RPMI8226 (cell line): ENCODE data around the gene SPATS2.
"Not testable (repeated sequence)": the region's sequence is repeated elsewhere in the genome, so short reads cannot be mapped to it uniquely, and the experiment has no call there.

Experiments used
- DNase-seq: peaks from one replicate; pipeline ENCODE4 v3.0.0-alpha.2; 2015

Gene SPATS2

GRCh38 chr12:49414364-49414763, 47.1 kb downstream of the SPATS2 start:
- DNase-seq = no peak

GRCh38 chr12:49415521-49415970, 48.3 kb downstream of the SPATS2 start:
- DNase-seq = no peak

- DNase-seq = no peak
These were observed 49.6 kb downstream of the SPATS2 start for GRCh38 chr12:49416892-49417291.

GRCh38 chr12:49417558-49417957, 50.3 kb downstream of the SPATS2 start:
- DNase-seq = no peak

GRCh38 chr12:49420556-49420955, 53.3 kb downstream of the SPATS2 start:
- no peak for DNase-seq

- no peak for DNase-seq
These were observed 54.9 kb downstream of the SPATS2 start for GRCh38 chr12:49422114-49422513.

- peak; percentile 18 for DNase-seq
These were observed 61.5 kb downstream of the SPATS2 start for GRCh38 chr12:49428793-49429192.

GRCh38 chr12:49432616-49433015, 65.4 kb downstream of the SPATS2 start:
- no peak for DNase-seq

- not testable (repeated sequence) for DNase-seq
These were observed 69.5 kb downstream of the SPATS2 start for GRCh38 chr12:49436799-49437198.

GRCh38 chr12:49439042-49439441, 71.8 kb downstream of the SPATS2 start:
- DNase-seq = no peak

GRCh38 chr12:49440035-49440434, 72.8 kb downstream of the SPATS2 start:
- no peak for DNase-seq

- no peak for DNase-seq
These were observed 75.7 kb downstream of the SPATS2 start for GRCh38 chr12:49442915-49443314.

GRCh38 chr12:49446571-49446970, 79.3 kb downstream of the SPATS2 start:
- DNase-seq = no peak

- DNase-seq = no peak
These were observed 81.6 kb downstream of the SPATS2 start for GRCh38 chr12:49448858-49449257.

GRCh38 chr12:49451468-49452259, 84.4 kb downstream of the SPATS2 start:
- DNase-seq = no peak

GRCh38 chr12:49455501-49455900, 88.2 kb downstream of the SPATS2 start:
- no peak for DNase-seq

- no peak for DNase-seq
These were observed 88.9 kb downstream of the SPATS2 start for GRCh38 chr12:49456131-49456679.

- no peak for DNase-seq
These were observed 91.6 kb downstream of the SPATS2 start for GRCh38 chr12:49458816-49459215.

- DNase-seq = no peak
These were observed 94.0 kb downstream of the SPATS2 start for GRCh38 chr12:49461221-49461620.

GRCh38 chr12:49462083-49462744, 95.0 kb downstream of the SPATS2 start:
- no peak for DNase-seq

GRCh38 chr12:49465132-49465531, 97.9 kb downstream of the SPATS2 start:
- no peak for DNase-seq

- no peak for DNase-seq
These were observed 103.7 kb downstream of the SPATS2 start for GRCh38 chr12:49470986-49471385.

- DNase-seq = no peak
These were observed 104.3 kb downstream of the SPATS2 start for GRCh38 chr12:49471557-49471956.

- DNase-seq = no peak
These were observed 108.8 kb downstream of the SPATS2 start for GRCh38 chr12:49476091-49476490.
